ENCODE measurements around the gene IL16. TPM values are rescaled to one million over a fixed set of nuclear protein-coding genes. Genes with fewer than 3 reads are reported as not detected.
A peak's percentile ranks its signal among the peaks of the same experiment; 100 is the strongest.

IL16 gene
- total and polyA plus RNA-seq, 9 of the 15 experiments (the other 6 are each of a cell fraction or from before 2014, with no cell fraction given) = 1.4 to 18.8 (median 10.6) TPM

DNA sequence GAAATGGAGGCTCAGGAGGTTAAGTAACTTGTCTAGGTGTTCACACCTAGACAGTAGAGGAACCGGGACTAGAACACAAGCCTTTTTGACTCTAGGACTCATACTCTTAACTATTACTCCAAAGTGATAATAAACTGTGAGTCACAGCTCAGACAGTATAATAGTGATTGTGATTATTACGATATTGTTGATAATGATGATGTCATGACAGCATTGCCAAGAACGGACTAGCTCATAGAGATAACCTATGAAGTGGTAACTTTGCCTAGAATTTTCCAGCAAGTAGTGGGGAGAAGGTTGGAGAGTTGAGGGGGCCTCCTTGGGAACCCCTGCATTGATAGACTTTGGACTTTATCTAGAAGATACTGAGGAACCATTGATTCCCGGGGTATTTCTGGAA, 93.2 kb downstream of the IL16 start:
- DNase-seq (ENCODE audit: extremely low read depth in 1 of 4, low spot score in 3 of 4) (no peak), ATAC-seq (no peak), FAIRE-seq (no peak)
- in situ Hi-C loops (cut with MboI) = no loop called here
- TF ChIP-seq, protein P1, sequence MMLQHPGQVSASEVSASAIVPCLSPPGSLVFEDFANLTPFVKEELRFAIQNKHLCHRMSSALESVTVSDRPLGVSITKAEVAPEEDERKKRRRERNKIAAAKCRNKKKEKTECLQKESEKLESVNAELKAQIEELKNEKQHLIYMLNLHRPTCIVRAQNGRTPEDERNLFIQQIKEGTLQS (IDR thresholded peaks at IDR 0.05) = peak; percentile 38; the same call in 1 of the 2 replicates
- TF ChIP-seq, protein P1 (CRISPR knock-in tag; conservative IDR thresholded peaks at IDR 0.05) = no peak
- TF ChIP-seq TRIM24 (IDR thresholded peaks at IDR 0.05) = no peak
- H3K27ac ChIP-seq (ENCODE audit: extremely low read depth, low read depth, low read length) = no peak overlapping the region
- H3K9ac ChIP-seq (ENCODE audit: insufficient read depth in 1 of 2, low read depth in 2 of 2, low read length in 2 of 2) = no peak overlapping the region
- no peaks in the 10 kb centered on the region for H3K9me1 ChIP-seq (ENCODE audit: control insufficient read depth, insufficient read depth, low read length)
- ChIA-PET POLR2A (interaction anchor here (0.5 to 1.6 kb wide), 4 partner anchors 10 to 73 kb away, joined by 3 to 5 read pairs (median 4); no protein-coding TSS in a partner anchor), CTCF (ENCODE audit: low intra/inter-chr PET ratio) (no interaction called here)
- WGBS (ENCODE audit: insufficient coverage, low coverage, missing lambda C conversion rate) = 26% methylated on average over 4 of the region's 4 CpGs
- intact Hi-C loops (cut with micrococcal nuclease) = no loop called here
- BruUV-seq (replicated peaks) = no TSS peak
- H3K9me3 ChIP-seq (replicated peaks; ENCODE audit: control insufficient read depth, insufficient read depth, low read depth, low read length) = no peaks in the 10 kb centered on the region
- H3K4me2 ChIP-seq (ENCODE audit: insufficient read depth, low read length) = no peak overlapping the region
- no peak overlapping the region for H3K4me3 ChIP-seq
- H3K4me1 ChIP-seq (replicated peaks in 1 of 2; ENCODE audit: control insufficient read depth in 2 of 2, insufficient read depth in 2 of 2, low read length in 2 of 2) = no peaks in the 10 kb centered on the region
- no peaks in the 10 kb centered on the region for H3K36me3 ChIP-seq (ENCODE audit: control insufficient read depth, insufficient read depth, low read length)
- H3K79me2 ChIP-seq (ENCODE audit: control insufficient read depth, insufficient read depth, low read length) = no peaks in the 10 kb centered on the region
- H2AFZ ChIP-seq (ENCODE audit: low read depth, low read length) = no peak overlapping the region
- H4K20me1 ChIP-seq (replicated peaks; ENCODE audit: control insufficient read depth, insufficient read depth, low read length) = no peaks in the 10 kb centered on the region
- no peaks in the 10 kb centered on the region for H3K27me3 ChIP-seq (ENCODE audit: control insufficient read depth in 2 of 2, insufficient read depth in 2 of 2, low read length in 2 of 2)

DNA sequence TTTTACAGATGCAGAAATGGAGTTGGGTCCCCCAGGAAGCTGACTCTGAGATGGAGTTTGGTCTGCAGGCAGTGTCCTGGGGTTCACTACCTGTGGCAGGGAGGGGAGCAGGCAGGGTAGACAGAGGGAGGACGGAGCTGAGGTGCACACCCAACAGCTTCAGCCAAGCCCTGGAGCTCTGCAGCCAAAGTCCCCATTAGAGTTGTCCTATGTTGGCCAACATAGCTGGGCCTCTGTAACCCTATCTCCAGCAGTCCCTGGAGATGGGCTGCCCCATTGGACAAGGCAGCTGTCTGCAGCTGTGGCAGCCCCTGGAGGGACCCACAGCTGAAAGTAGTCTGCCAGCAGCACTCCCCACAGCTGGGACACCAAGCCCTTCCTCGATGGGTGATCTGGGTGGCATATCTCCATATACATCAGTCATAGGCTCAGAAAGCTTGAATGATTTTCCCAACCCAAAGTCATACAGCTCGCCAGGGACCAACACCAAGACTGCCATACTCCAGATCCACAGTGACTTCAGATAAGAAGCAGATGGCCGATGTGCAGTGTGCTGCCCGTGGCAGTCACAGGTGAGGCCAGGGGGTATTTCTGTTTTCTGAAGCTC, 95.3 kb downstream of the IL16 start:
- ChIA-PET POLR2A (interaction anchor here (0.5 to 0.7 kb wide), 2 partner anchors 818 to 1250 kb away, joined by 3 read pairs; no protein-coding TSS in a partner anchor), CTCF (ENCODE audit: low intra/inter-chr PET ratio) (no interaction called here)
- no peak for ATAC-seq
- H3K4me3 ChIP-seq = no peak overlapping the region
- no peaks in the 10 kb centered on the region for H3K79me2 ChIP-seq (ENCODE audit: control insufficient read depth, insufficient read depth, low read length)
- WGBS (ENCODE audit: insufficient coverage, low coverage, missing lambda C conversion rate) = 32% methylated on average over 5 of the region's 5 CpGs
- H3K27ac ChIP-seq (ENCODE audit: extremely low read depth, low read depth, low read length) = no peak overlapping the region
- intact Hi-C loops (cut with micrococcal nuclease) (no loop called here), in situ Hi-C loops (cut with MboI) (no loop called here)
- no peak overlapping the region; a peak in 1 of 4 replicates for H3K9ac ChIP-seq (ENCODE audit: insufficient read depth in 1 of 2, low read depth in 2 of 2, low read length in 2 of 2)
- no peaks in the 10 kb centered on the region for H3K9me1 ChIP-seq (ENCODE audit: control insufficient read depth, insufficient read depth, low read length)
- no peaks in the 10 kb centered on the region for H3K9me3 ChIP-seq (replicated peaks; ENCODE audit: control insufficient read depth, insufficient read depth, low read depth, low read length)
- no TSS peak for BruUV-seq (replicated peaks)
- H3K4me1 ChIP-seq (replicated peaks in 1 of 2; ENCODE audit: control insufficient read depth in 2 of 2, insufficient read depth in 2 of 2, low read length in 2 of 2) = no peaks in the 10 kb centered on the region
- no peaks in the 10 kb centered on the region for H4K20me1 ChIP-seq (replicated peaks; ENCODE audit: control insufficient read depth, insufficient read depth, low read length)
- no peak for DNase-seq (ENCODE audit: extremely low read depth in 1 of 4, low spot score in 3 of 4)
- FAIRE-seq = no peak
- H3K4me2 ChIP-seq (ENCODE audit: insufficient read depth, low read length) = no peak overlapping the region
- TF ChIP-seq, protein P2, sequence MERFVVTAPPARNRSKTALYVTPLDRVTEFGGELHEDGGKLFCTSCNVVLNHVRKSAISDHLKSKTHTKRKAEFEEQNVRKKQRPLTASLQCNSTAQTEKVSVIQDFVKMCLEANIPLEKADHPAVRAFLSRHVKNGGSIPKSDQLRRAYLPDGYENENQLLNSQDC (CRISPR knock-in tag; IDR thresholded peaks at IDR 0.05) = no peak
- TF ChIP-seq, protein P3, sequence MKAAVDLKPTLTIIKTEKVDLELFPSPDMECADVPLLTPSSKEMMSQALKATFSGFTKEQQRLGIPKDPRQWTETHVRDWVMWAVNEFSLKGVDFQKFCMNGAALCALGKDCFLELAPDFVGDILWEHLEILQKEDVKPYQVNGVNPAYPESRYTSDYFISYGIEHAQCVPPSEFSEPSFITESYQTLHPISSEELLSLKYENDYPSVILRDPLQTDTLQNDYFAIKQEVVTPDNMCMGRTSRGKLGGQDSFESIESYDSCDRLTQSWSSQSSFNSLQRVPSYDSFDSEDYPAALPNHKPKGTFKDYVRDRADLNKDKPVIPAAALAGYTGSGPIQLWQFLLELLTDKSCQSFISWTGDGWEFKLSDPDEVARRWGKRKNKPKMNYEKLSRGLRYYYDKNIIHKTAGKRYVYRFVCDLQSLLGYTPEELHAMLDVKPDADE (conservative IDR thresholded peaks at IDR 0.05; ENCODE audit: control insufficient read depth, low read depth, low read length) = no peak
- no peak for TF ChIP-seq LEF1 (IDR thresholded peaks at IDR 0.05)
- no peak for TF ChIP-seq NCOA1 (IDR thresholded peaks at IDR 0.05; ENCODE audit: low read depth)
- TF ChIP-seq U2AF2 (optimal IDR thresholded peaks at IDR 0.05; ENCODE audit: low read depth, low read length) = no peak
- no peaks in the 10 kb centered on the region; the same call in 2 of the 3 replicates for H3K36me3 ChIP-seq (ENCODE audit: control insufficient read depth, insufficient read depth, low read length)
- H3K27me3 ChIP-seq (ENCODE audit: control insufficient read depth in 2 of 2, insufficient read depth in 2 of 2, low read length in 2 of 2) = no peaks in the 10 kb centered on the region
- no peak overlapping the region for H2AFZ ChIP-seq (ENCODE audit: low read depth, low read length)
